Tibial nerve (tissue), 3 donors: ENCODE measurements around the gene ZFP92.

Experiments
- POLR2A ChIP-seq, 2 donors: fragments of 450-650 bp; IDR thresholded peaks; one replicate each; pipeline ENCODE4 v1.6.1; 2017; ENCODE audit warnings: antibody characterized with exemption in 2 of 2, mild to moderate bottlenecking in 2 of 2, moderate library complexity in 2 of 2
- TF ChIP-seq, protein P1 (sequence below), 5 experiments: fragments of 200-600 bp in 3 of 5; fragments of 450-650 bp in 2 of 5; sonication (generic) in 3 of 5; IDR thresholded peaks; one replicate each; pipeline ENCODE4 v1.5.1; 2016 to 2019; ENCODE audit warnings: antibody characterized with exemption in 5 of 5, mild to moderate bottlenecking in 3 of 5, moderate library complexity in 2 of 5

DNA sequence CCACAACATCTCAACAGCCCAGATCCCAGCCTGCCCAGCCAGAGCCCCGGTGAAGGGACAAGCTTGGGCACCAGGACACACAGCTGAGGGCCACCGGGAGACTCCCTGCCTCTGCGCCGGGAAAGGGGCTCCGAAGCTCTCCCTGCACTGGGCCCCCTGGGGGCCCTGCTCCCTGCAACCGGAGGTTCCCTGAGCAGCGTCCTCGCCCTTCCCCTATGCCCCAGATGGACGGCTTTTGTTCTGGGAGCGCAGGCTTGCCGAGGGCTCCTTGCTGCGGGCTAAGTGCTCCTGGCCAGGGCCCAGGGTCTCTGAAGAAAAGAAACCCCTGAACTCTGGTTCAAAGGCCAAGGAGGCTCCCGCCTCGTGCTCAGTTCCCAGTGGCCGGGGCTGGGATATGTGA, 899 bp upstream of the ZFP92 start:
- TF ChIP-seq, protein P1, sequence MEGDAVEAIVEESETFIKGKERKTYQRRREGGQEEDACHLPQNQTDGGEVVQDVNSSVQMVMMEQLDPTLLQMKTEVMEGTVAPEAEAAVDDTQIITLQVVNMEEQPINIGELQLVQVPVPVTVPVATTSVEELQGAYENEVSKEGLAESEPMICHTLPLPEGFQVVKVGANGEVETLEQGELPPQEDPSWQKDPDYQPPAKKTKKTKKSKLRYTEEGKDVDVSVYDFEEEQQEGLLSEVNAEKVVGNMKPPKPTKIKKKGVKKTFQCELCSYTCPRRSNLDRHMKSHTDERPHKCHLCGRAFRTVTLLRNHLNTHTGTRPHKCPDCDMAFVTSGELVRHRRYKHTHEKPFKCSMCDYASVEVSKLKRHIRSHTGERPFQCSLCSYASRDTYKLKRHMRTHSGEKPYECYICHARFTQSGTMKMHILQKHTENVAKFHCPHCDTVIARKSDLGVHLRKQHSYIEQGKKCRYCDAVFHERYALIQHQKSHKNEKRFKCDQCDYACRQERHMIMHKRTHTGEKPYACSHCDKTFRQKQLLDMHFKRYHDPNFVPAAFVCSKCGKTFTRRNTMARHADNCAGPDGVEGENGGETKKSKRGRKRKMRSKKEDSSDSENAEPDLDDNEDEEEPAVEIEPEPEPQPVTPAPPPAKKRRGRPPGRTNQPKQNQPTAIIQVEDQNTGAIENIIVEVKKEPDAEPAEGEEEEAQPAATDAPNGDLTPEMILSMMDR (IDR thresholded peaks at IDR 0.05): no peak
- no peak for TF ChIP-seq POLR2A (IDR thresholded peaks at IDR 0.05)
